SU-DHL-6 (cell line): ENCODE measurements around the gene P4HA1.

Experiments
- EZH2phosphoT487 ChIP-seq: fragments of 200-600 bp; sonication (generic), shearing (Covaris generic); conservative IDR thresholded peaks from 2 replicates; pipeline ENCODE4 v1.6.1; 2018; ENCODE audit warnings: mild to moderate bottlenecking, antibody characterized with exemption, low read length, moderate library complexity, mixed read lengths
- TF ChIP-seq, protein P1 (sequence below): fragments of 200-600 bp; sonication (generic); IDR thresholded peaks from one replicate; pipeline ENCODE4 v1.5.1; 2017; ENCODE audit warnings: antibody characterized with exemption, mild to moderate bottlenecking, low read length, moderate library complexity; ENCODE audit not compliant: insufficient read depth, poor library complexity, severe bottlenecking

DNA sequence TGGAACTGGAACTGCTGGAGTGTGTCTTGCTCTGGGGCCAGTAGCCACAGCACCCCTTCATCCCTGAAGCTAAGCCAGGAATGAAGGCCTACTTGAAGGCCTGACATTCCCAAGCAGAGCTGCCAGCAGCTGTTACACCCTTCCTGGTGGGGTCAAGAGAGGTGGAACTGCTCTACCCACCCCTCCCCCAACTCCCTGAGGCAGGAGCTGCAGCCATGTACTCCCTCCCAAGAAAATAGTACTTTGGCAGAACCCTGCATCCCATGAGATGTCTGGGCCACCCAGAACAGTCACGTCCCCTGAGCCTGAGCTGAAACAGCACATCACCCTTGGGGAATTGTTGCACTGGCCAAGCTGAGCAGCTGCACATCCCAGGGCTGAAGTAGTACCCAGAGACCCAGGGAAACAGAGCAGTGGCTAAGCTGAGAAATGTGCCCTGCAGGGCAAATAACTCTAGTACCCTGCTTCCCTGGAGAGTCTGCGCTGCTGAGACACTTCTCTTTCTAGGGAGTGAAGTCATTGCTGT lies 78.6 kb downstream of the P4HA1 start:
- TF ChIP-seq, protein P1, sequence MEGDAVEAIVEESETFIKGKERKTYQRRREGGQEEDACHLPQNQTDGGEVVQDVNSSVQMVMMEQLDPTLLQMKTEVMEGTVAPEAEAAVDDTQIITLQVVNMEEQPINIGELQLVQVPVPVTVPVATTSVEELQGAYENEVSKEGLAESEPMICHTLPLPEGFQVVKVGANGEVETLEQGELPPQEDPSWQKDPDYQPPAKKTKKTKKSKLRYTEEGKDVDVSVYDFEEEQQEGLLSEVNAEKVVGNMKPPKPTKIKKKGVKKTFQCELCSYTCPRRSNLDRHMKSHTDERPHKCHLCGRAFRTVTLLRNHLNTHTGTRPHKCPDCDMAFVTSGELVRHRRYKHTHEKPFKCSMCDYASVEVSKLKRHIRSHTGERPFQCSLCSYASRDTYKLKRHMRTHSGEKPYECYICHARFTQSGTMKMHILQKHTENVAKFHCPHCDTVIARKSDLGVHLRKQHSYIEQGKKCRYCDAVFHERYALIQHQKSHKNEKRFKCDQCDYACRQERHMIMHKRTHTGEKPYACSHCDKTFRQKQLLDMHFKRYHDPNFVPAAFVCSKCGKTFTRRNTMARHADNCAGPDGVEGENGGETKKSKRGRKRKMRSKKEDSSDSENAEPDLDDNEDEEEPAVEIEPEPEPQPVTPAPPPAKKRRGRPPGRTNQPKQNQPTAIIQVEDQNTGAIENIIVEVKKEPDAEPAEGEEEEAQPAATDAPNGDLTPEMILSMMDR = no peak
- TF ChIP-seq EZH2phosphoT487 = no peak
